Measurements from ENCODE around the gene RNASEH2C.

Gene RNASEH2C

GRCh38 chr11:65730461-65730860, 9.9 kb upstream of the RNASEH2C start:
- no peak overlapping the region for H3K4me3 ChIP-seq (IDR thresholded peaks at IDR 0.05; ENCODE audit: insufficient read depth, low read depth, low read length)
- H3K27me3 ChIP-seq (ENCODE audit: insufficient read depth, low read depth) = no peaks in the 10 kb centered on the region
- no peak overlapping the region for H3K9ac ChIP-seq
- H3K4me2 ChIP-seq = no peak overlapping the region
- no peaks in the 10 kb centered on the region for H4K20me1 ChIP-seq (ENCODE audit: insufficient read depth)
- H3K79me2 ChIP-seq (ENCODE audit: insufficient read depth, low read depth) = no peaks in the 10 kb centered on the region
- no peak overlapping the region for H2AFZ ChIP-seq (ENCODE audit: low read depth)
- H3K36me3 ChIP-seq (ENCODE audit: insufficient read depth) = no peaks in the 10 kb centered on the region
- TF ChIP-seq, protein P1, sequence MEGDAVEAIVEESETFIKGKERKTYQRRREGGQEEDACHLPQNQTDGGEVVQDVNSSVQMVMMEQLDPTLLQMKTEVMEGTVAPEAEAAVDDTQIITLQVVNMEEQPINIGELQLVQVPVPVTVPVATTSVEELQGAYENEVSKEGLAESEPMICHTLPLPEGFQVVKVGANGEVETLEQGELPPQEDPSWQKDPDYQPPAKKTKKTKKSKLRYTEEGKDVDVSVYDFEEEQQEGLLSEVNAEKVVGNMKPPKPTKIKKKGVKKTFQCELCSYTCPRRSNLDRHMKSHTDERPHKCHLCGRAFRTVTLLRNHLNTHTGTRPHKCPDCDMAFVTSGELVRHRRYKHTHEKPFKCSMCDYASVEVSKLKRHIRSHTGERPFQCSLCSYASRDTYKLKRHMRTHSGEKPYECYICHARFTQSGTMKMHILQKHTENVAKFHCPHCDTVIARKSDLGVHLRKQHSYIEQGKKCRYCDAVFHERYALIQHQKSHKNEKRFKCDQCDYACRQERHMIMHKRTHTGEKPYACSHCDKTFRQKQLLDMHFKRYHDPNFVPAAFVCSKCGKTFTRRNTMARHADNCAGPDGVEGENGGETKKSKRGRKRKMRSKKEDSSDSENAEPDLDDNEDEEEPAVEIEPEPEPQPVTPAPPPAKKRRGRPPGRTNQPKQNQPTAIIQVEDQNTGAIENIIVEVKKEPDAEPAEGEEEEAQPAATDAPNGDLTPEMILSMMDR (conservative IDR thresholded peaks at IDR 0.05; ENCODE audit: low read depth, low read length) = no peak
- H3K27ac ChIP-seq = no peak overlapping the region
- H3K4me1 ChIP-seq (ENCODE audit: low read depth, poor library complexity, severe bottlenecking) = no peaks in the 10 kb centered on the region

GRCh38 chr11:65727865-65728264, 7.3 kb upstream of the RNASEH2C start:
- Histone ChIP-seq H3K4me2 (no peak overlapping the region), H3K4me3 (IDR thresholded peaks at IDR 0.05; ENCODE audit: insufficient read depth, low read depth, low read length) (no peak overlapping the region), H3K79me2 (ENCODE audit: insufficient read depth, low read depth) (no peaks in the 10 kb centered on the region), H3K27ac (no peak overlapping the region), H3K9ac (no peak overlapping the region), H3K36me3 (ENCODE audit: insufficient read depth) (no peaks in the 10 kb centered on the region), H3K27me3 (ENCODE audit: insufficient read depth, low read depth) (no peaks in the 10 kb centered on the region), H3K4me1 (ENCODE audit: low read depth, poor library complexity, severe bottlenecking) (no peaks in the 10 kb centered on the region), H4K20me1 (ENCODE audit: insufficient read depth) (no peaks in the 10 kb centered on the region), H2AFZ (ENCODE audit: low read depth) (no peak overlapping the region)
- TF ChIP-seq, protein P1 (conservative IDR thresholded peaks at IDR 0.05; ENCODE audit: low read depth, low read length) = no peak

GRCh38 chr11:65726660-65727059, 6.1 kb upstream of the RNASEH2C start:
- no peaks in the 10 kb centered on the region for H4K20me1 ChIP-seq (ENCODE audit: insufficient read depth)
- no peak overlapping the region for H3K4me2 ChIP-seq
- H3K9ac ChIP-seq = no peak overlapping the region
- TF ChIP-seq, protein P1 (conservative IDR thresholded peaks at IDR 0.05; ENCODE audit: low read depth, low read length) = no peak
- no peaks in the 10 kb centered on the region for H3K79me2 ChIP-seq (ENCODE audit: insufficient read depth, low read depth)
- no peaks in the 10 kb centered on the region for H3K27me3 ChIP-seq (ENCODE audit: insufficient read depth, low read depth)
- no peaks in the 10 kb centered on the region for H3K36me3 ChIP-seq (ENCODE audit: insufficient read depth)
- H3K27ac ChIP-seq = no peak overlapping the region
- H2AFZ ChIP-seq (ENCODE audit: low read depth) = no peak overlapping the region
- no peaks in the 10 kb centered on the region for H3K4me1 ChIP-seq (ENCODE audit: low read depth, poor library complexity, severe bottlenecking)
- no peak overlapping the region for H3K4me3 ChIP-seq (IDR thresholded peaks at IDR 0.05; ENCODE audit: insufficient read depth, low read depth, low read length)

GRCh38 chr11:65722261-65722660, 1.7 kb upstream of the RNASEH2C start:
- Histone ChIP-seq H3K79me2 (ENCODE audit: insufficient read depth, low read depth) (peaks cover 20% of the 10 kb centered on the region), H3K4me3 (IDR thresholded peaks at IDR 0.05; ENCODE audit: insufficient read depth, low read depth, low read length) (no peak overlapping the region), H3K27me3 (ENCODE audit: insufficient read depth, low read depth) (no peaks in the 10 kb centered on the region), H3K27ac (no peak overlapping the region), H2AFZ (ENCODE audit: low read depth) (no peak overlapping the region), H3K4me2 (no peak overlapping the region), H3K36me3 (ENCODE audit: insufficient read depth) (no peaks in the 10 kb centered on the region), H4K20me1 (ENCODE audit: insufficient read depth) (no peaks in the 10 kb centered on the region), H3K4me1 (ENCODE audit: low read depth, poor library complexity, severe bottlenecking) (peaks cover 16% of the 10 kb centered on the region), H3K9ac (no peak overlapping the region)
- TF ChIP-seq, protein P1 (conservative IDR thresholded peaks at IDR 0.05; ENCODE audit: low read depth, low read length) = no peak
